ENCODE results near the gene CCDC178.

DNA sequence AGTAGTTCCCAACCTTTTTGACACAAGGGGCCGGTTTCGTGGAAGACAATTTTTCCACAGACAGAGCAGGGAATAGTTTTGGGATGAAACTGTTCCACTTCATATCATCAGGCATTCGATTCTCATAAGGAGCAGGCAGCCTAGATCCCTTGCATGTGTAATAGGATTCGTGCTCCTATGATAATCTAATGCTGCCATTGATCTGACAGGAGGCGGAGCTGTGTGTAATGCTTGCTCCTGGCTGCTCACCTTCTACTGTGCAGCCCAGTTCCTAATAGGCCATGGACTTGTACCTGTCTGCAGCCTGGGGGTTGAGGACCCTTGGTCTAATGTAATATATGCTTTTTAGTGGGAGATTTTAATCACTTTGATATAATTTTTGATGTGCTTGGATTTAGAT is 479.0 kb downstream of the CCDC178 start:
- TF ChIP-seq NFRKB (IDR thresholded peaks at IDR 0.05) (no peak), SP1 (IDR thresholded peaks at IDR 0.05) (no peak), FOXK2 (IDR thresholded peaks at IDR 0.05) (no peak), LEF1 (IDR thresholded peaks at IDR 0.05; ENCODE audit: borderline replicate concordance) (no peak), CTBP1 (IDR thresholded peaks at IDR 0.05; ENCODE audit: borderline replicate concordance) (no peak), SUZ12 (IDR thresholded peaks at IDR 0.05) (no peak), FOXM1 (IDR thresholded peaks at IDR 0.05; ENCODE audit: borderline replicate concordance) (no peak), ELF4 (IDR thresholded peaks at IDR 0.05) (no peak), TARDBP (IDR thresholded peaks at IDR 0.05) (no peak), BHLHE40 (IDR thresholded peaks at IDR 0.05; ENCODE audit: borderline replicate concordance) (no peak), FOXA1 (IDR thresholded peaks at IDR 0.05) (no peak), HDGF (IDR thresholded peaks at IDR 0.05; ENCODE audit: borderline replicate concordance) (no peak)

Data from HEK293T (cell line).